Spleen (tissue), 11 donors: Measurements from ENCODE around the gene ALK. TPM values are rescaled to one million over a fixed set of nuclear protein-coding genes. Genes with fewer than 3 reads are reported as not detected.

ENCODE experiments used
- DNase-seq: peaks from one replicate; pipeline ENCODE4 v3.0.0-alpha.2; 2020
- H3K27ac ChIP-seq, 8 donors: fragments of 200-600 bp; sonication (generic) in 7 of 8; 1 replicate in 4 of 8; 2 replicates in 4 of 8; pipeline versions ENCODE4 v1.5.0 to v1.8.0; 2016 to 2021; ENCODE audit warnings: inconsistent platforms in 4 of 8, mild to moderate bottlenecking in 4 of 8, moderate library complexity in 1 of 8
- H3K27me3 ChIP-seq, 7 donors: fragments of 200-600 bp; sonication (generic) in 6 of 7; replicated peaks in 1 of 7; 1 replicate in 4 of 7; 2 replicates in 3 of 7; pipeline versions ENCODE4 v1.5.0 to v1.8.0; 2016 to 2021; ENCODE audit warnings: inconsistent platforms in 3 of 7, mild to moderate bottlenecking in 1 of 7
- H3K36me3 ChIP-seq, 6 donors: fragments of 200-600 bp; sonication (generic) in 5 of 6; 1 replicate in 4 of 6; 2 replicates in 2 of 6; pipeline versions ENCODE4 v1.5.0 to v1.8.0; 2016 to 2021; ENCODE audit warnings: inconsistent platforms in 2 of 6
- H3K4me1 ChIP-seq, 6 donors: fragments of 200-600 bp; sonication (generic) in 5 of 6; 1 replicate in 3 of 6; 2 replicates in 3 of 6; pipeline versions ENCODE4 v1.5.0 to v1.8.0; 2016 to 2021; ENCODE audit warnings: inconsistent platforms in 3 of 6
- H3K4me3 ChIP-seq, 8 donors: fragments of 200-600 bp; sonication (generic) in 7 of 8; 1 replicate in 4 of 8; 2 replicates in 4 of 8; pipeline versions ENCODE4 v1.5.0 to v1.8.0; 2016 to 2021; ENCODE audit warnings: inconsistent platforms in 4 of 8, mild to moderate bottlenecking in 4 of 8, moderate library complexity in 2 of 8
- H3K9me3 ChIP-seq, 8 donors: fragments of 200-600 bp; sonication (generic) in 7 of 8; 1 replicate in 4 of 8; 2 replicates in 4 of 8; pipeline versions ENCODE4 v1.5.0 to v1.8.0; 2016 to 2021; ENCODE audit warnings: inconsistent platforms in 4 of 8
- CTCF ChIP-seq, 11 experiments: fragments of 200-600 bp in 7 of 11; fragments of 450-650 bp in 4 of 11; sonication (generic) in 4 of 11; IDR thresholded peaks in 8 of 11; conservative IDR thresholded peaks in 3 of 11; 1 replicate in 7 of 11; 2 replicates in 4 of 11; pipeline versions ENCODE4 v1.4.0 to v1.8.0; 2016 to 2021; ENCODE audit warnings: antibody characterized with exemption in 11 of 11, inconsistent platforms in 4 of 11, mild to moderate bottlenecking in 1 of 11
- POLR2A ChIP-seq, 3 donors: fragments of 450-650 bp; IDR thresholded peaks; one replicate each; pipeline ENCODE4 v1.5.1; 2017; ENCODE audit warnings: antibody characterized with exemption in 3 of 3, mild to moderate bottlenecking in 1 of 3
- POLR2AphosphoS5 ChIP-seq, 3 donors: sonication (generic); formaldehyde crosslinking; IDR thresholded peaks; one replicate each; pipeline ENCODE4 v1.5.1; 2017; ENCODE audit warnings: antibody characterized with exemption in 3 of 3
- WGBS, 5 donors: extraction: QIAGEN DNeasy Blood & Tissue Kit in 3 of 5; methylation state at CpG; one replicate each; pipeline versions ENCODE4 v1.1.5 to v1.1.7; 2013 to 2018; 5-methylcytosine and 5-hydroxymethylcytosine counted together
- intact Hi-C: fragments of 100-400 bp; cut with DNase I; formaldehyde crosslinking; loops from one replicate; pipeline ENCODE4 v1.15.0; 2023; ENCODE audit warnings: low total_unique reads
- polyA plus RNA-seq, 3 donors: library from polyadenylated mRNA; stranded (reverse); fragments of 200-250 nt; gene quantifications; one replicate each; pipeline ENCODE4 v1.2.1, GENCODE V29; 2013
- total RNA-seq, 7 donors: library from RNA; depleted of rRNA in 3 of 7; stranded (reverse); fragments of >200 nt in 3 of 7; fragmentation: NEBNext Ultra II Directional in 4 of 7; extraction: Animal tissue kit (Norgen Biotek cat#: 25700) in 4 of 7; gene quantifications; one replicate each; pipeline versions ENCODE4 v1.1.0 to v1.2.1, GENCODE V29; 2016 to 2021
- donor health status: healthy with polysubstance abuse.
- donor health status: DM: no; HTN: no; CAD: no; lungs with moderate emphysema.
- donor health status: DM: no; HTN: no; CAD: no.
- donor health status: Bipolar disorder and iron deficiency.
- donor health status: healthy.
- donor health status: DM: no; HTN: no; CAD: no.
- donor health status: DM: yes; HTN: yes; CAD: no.

Gene ALK
- total and polyA plus RNA-seq, 10 donors, result 0.03 to 0.28 (median 0.06) TPM; not detected in 7

- intact Hi-C loops, result no loop called here
Observed at GRCh38 chr2:29326926-29327325, 594.5 kb downstream of the ALK start.

GRCh38 chr2:29325544-29325943 lies 595.8 kb downstream of the ALK start:
- Histone ChIP-seq H3K36me3 (no peaks in the 10 kb centered on the region), H3K9me3 (peaks cover 0 to 3% (median 0%) of the 10 kb centered on the region in 8 donors), H3K4me1 (peaks cover 0 to 8% (median 0%) of the 10 kb centered on the region in 6 donors), H3K27ac (no peak overlapping the region), H3K4me3 (no peak overlapping the region), H3K27me3 (peaks cover 0 to 10% (median 0%) of the 10 kb centered on the region in 7 donors)
- intact Hi-C loops, result no loop called here
- TF ChIP-seq CTCF (IDR thresholded peaks at IDR 0.05 in 8 of 11, conservative IDR thresholded peaks at IDR 0.05 in 3 of 11) (no peak), POLR2A (IDR thresholded peaks at IDR 0.05) (no peak), POLR2AphosphoS5 (IDR thresholded peaks at IDR 0.05) (no peak)
- WGBS, 5 donors, result 48 to 61% (median 54%) methylated on average over 3 of the region's 3 CpGs
- no peak for DNase-seq

More at GRCh38 chr2:29326926-29327325, 594.5 kb downstream of the ALK start:
- WGBS, 5 donors, result 89 to 93% (median 90%) methylated on average over 8 of the region's 8 CpGs
- no peak overlapping the region for H3K4me3 ChIP-seq
- peaks cover 0 to 5% (median 0%) of the 10 kb centered on the region in 7 donors for H3K27me3 ChIP-seq
- H3K36me3 ChIP-seq, result no peaks in the 10 kb centered on the region
- TF ChIP-seq CTCF (IDR thresholded peaks at IDR 0.05 in 8 of 11, conservative IDR thresholded peaks at IDR 0.05 in 3 of 11) (no peak), POLR2A (IDR thresholded peaks at IDR 0.05) (no peak), POLR2AphosphoS5 (IDR thresholded peaks at IDR 0.05) (no peak)
- no peak overlapping the region for H3K27ac ChIP-seq
- peaks cover 0 to 5% (median 0%) of the 10 kb centered on the region in 6 donors for H3K4me1 ChIP-seq
- DNase-seq, result no peak
- no peaks in the 10 kb centered on the region for H3K9me3 ChIP-seq

- H3K27me3 ChIP-seq, result peaks cover 0 to 24% (median 0%) of the 10 kb centered on the region in 7 donors
- H3K4me1 ChIP-seq, result peaks cover 0 to 8% (median 0%) of the 10 kb centered on the region in 6 donors
- H3K36me3 ChIP-seq, result no peaks in the 10 kb centered on the region
- intact Hi-C loops, result no loop called here
- H3K9me3 ChIP-seq, result peaks cover 0 to 3% (median 0%) of the 10 kb centered on the region in 8 donors
- DNase-seq, result no peak
- 59 to 71% (median 69%) methylated on average over 3 of the region's 3 CpGs for WGBS, 5 donors
- H3K27ac ChIP-seq, result no peak overlapping the region
- no peak overlapping the region for H3K4me3 ChIP-seq
- TF ChIP-seq POLR2A (IDR thresholded peaks at IDR 0.05) (no peak), CTCF (IDR thresholded peaks at IDR 0.05 in 8 of 11, conservative IDR thresholded peaks at IDR 0.05 in 3 of 11) (no peak)
Observed at GRCh38 chr2:29323961-29324360, 597.4 kb downstream of the ALK start.

- peaks cover 0 to 31% (median 0%) of the 10 kb centered on the region in 7 donors for H3K27me3 ChIP-seq
- intact Hi-C loops, result no loop called here
- 69 to 89% (median 76%) methylated on average over 2 of the region's 2 CpGs for WGBS, 5 donors
- peaks cover 0 to 3% (median 0%) of the 10 kb centered on the region in 8 donors for H3K9me3 ChIP-seq
- H3K4me1 ChIP-seq, result peaks cover 0 to 13% (median 0%) of the 10 kb centered on the region in 6 donors
- H3K27ac ChIP-seq, result no peak overlapping the region
- H3K36me3 ChIP-seq, result no peaks in the 10 kb centered on the region
- TF ChIP-seq CTCF (IDR thresholded peaks at IDR 0.05 in 8 of 11, conservative IDR thresholded peaks at IDR 0.05 in 3 of 11), result no peak
- no peak for TF ChIP-seq POLR2A (IDR thresholded peaks at IDR 0.05)
- TF ChIP-seq POLR2AphosphoS5 (IDR thresholded peaks at IDR 0.05), result no peak
- no peak for DNase-seq
- H3K4me3 ChIP-seq, result no peak overlapping the region
Observed at GRCh38 chr2:29323301-29323700, 598.1 kb downstream of the ALK start.
